ENCODE data around the gene CERKL.

CERKL gene

DNA sequence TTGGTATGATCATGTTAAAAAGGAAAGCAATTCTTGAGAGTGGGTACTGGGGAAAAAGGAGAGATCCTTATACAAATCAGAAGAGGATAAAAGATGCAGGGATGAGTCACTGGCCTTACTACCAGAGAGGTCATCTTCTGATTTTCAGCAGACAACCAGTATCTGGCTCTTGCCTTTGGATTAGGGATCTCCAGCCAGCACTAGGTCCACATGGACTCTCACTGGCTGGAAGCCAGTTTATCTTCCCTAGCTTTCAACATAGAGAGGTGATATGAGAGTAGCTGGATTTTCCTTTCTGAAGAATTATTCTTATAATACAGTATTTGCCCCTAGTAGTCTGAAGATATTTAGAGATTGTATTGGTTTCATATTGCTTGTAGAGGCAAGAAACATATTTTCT is 30.2 kb downstream of the CERKL start:
- no peak for FAIRE-seq

DNA sequence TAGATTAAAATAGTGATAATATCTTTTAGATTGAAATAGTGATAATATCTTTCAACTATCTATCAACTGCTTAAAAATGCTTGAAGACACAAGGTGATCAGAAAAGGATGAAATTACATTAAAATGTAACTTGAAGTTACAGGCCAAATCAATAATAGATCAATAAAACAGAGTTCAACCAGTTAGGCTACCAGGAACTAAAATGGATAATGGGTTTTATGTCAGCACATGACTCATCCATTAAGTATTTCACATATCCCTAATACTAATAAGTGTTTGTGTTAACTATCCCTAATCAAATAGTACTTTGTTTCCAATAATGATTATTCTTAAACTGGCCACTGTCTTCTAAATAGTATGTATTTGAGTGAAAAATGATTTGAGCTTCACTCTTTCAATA is 33.7 kb downstream of the CERKL start:
- FAIRE-seq = no peak

DNA sequence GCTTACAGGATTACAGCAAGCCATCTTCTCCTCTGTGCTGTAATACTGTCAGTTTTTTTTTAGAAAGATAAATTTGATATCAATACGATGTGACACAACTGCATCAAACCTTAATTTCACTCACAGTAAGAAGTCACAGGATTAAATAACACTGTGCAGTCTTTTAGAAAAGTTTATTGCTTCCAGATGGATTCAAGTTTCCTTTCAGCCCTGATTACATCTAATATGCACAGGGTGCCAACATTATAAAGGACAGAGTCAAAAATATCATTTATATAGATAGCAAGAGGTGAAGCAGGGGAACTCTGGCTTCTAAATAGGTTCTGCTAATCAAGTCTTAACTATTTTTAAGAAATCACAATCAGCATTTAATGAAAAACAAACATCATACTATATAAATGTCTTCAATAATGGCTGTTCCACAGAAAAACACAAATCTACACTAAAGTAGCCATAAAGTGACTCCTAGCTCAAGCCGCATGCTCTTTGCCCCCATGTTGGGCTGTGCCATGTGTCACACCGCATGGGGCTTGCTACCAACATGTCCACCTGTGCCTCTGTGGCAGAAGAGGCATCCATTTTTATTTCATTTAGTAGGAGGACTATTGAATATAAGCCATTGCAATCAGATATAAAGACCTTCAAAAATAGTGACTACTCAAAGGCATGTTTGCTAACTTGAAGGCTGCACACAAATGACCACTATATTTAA is 35.0 kb downstream of the CERKL start:
- no peak for FAIRE-seq

DNA sequence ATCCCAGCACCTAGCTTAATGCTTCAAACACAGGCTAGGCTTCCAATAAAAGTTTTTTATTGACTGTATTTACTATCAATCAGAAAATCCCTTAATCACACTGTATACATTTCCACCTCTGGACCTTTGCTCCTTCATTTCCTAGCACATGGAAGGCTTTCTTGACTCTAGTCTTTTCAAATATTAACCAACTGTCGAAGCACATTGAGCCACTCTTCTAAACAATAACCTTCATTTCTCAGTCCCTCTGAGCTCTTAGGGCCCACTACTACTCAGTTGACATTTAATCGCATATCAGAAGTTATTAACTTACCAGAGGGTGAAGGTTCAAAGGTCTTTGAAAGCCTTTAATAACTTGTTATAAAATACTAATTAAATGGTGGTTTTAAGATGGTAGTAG is 37.4 kb downstream of the CERKL start:
- FAIRE-seq = no peak

DNA sequence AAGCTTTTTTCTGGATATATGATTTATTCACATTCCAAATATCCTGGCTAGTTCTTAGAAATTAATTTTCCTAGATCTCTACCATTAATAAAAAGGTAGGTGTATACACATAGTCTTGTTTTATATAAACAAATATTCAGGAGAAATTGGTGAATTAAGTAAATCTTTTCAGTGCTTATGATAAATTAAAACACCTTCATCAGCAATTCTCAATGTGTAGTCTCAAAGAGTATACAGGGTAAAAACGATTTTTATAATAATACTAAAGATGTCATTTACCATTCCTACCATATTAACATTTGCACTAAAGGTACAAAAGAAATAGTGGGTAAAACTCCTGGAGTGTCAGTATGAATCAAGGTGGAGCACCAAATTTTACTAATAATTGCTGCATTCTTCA is 40.2 kb downstream of the CERKL start:
- FAIRE-seq = no peak

DNA sequence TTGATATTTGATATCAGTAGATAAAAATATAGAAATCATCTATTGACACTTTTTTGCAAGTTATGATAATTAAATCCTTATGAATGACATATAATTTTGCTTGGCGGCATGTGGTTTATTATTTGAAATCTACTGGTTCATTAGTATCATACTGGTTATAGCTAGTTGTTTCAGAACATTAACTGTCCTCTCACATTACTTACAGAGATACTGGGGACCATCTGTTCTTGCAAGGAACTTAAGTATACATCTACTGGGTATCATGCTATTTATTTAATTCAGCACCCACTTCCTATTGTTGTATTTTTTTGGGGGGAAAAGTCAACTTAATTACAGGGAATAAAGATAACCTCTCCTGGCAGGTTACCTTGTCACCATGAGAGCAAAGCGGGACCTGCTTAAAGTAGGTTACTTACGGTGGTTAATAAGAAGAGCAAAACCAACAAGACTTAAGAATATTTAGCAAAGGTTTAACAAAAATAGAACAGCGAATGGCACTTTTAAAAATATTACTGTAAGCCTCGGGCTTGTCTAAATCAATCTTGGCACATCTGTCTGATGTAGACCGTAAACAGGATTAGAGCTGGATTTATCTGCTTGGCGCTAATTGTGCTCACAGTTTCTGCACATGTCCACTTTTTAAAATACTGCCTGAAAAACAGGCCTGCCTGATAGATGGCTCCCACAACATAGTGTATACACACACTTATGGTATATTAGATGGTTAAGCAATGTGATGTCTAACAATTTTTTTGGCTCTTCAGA is 41.8 kb downstream of the CERKL start:
- no peak for FAIRE-seq

DNA sequence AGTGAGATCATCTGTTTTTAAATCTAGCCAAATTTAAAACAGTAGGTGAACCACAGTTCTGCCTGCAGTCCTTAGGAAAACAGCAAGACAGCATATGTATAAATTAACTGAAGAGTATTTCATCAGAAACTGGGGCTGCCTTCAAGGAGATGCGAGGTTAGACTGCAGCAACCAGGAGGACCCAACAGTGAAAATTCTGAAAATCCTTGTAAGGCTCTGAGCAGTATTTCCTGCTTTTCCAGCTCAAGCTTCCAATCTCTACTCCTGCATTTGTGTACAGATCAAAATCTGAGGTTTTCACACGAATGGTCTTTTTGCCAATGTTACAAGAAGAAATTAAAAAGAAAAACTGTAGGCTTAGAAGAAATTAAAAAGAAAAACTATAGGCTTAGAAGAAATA is 43.7 kb downstream of the CERKL start:
- FAIRE-seq = no peak

DNA sequence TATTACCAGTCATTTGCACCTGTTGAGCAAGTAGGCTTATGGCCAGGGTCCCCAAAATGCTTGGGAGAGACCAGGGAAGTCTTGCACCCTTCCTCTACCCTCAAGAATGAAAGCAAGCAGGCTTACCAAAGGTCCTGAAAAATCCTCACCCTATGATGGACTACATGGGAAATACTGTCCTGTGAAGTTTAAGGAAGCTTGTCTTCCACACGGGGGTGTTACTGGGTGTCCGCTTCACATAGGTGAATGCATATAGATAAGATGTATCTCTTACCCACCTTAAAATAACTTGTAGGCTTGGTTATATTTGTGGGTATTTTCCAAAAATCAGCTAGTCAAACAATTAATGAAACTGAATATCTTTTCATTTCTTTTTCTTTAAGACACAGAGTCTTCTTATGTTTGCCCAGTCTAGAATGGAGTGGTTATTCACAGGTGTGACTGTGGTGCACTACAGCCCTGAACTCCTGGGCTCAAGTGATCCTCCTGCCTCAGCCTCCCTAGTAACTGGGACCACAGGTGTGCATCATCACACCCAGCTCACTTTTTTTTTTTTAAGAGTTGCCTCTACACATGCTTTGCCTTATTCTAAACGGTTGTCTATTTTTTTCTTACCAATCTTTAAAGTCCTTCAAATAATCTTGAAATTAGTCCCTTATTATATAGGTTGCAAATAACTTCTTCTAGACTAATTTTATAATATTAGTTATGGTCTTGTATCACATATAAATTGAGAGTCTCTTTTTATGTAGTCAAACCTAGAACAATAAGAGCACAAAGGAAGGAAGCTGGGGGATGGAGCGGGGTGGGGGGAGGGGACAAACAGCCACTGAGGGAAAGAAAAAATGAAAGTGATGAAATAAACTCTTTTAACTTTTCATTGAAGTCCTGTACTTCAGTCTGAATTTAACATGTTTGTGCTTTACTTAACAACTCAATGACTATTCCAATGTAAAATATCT is 49.0 kb downstream of the CERKL start:
- FAIRE-seq = no peak

DNA sequence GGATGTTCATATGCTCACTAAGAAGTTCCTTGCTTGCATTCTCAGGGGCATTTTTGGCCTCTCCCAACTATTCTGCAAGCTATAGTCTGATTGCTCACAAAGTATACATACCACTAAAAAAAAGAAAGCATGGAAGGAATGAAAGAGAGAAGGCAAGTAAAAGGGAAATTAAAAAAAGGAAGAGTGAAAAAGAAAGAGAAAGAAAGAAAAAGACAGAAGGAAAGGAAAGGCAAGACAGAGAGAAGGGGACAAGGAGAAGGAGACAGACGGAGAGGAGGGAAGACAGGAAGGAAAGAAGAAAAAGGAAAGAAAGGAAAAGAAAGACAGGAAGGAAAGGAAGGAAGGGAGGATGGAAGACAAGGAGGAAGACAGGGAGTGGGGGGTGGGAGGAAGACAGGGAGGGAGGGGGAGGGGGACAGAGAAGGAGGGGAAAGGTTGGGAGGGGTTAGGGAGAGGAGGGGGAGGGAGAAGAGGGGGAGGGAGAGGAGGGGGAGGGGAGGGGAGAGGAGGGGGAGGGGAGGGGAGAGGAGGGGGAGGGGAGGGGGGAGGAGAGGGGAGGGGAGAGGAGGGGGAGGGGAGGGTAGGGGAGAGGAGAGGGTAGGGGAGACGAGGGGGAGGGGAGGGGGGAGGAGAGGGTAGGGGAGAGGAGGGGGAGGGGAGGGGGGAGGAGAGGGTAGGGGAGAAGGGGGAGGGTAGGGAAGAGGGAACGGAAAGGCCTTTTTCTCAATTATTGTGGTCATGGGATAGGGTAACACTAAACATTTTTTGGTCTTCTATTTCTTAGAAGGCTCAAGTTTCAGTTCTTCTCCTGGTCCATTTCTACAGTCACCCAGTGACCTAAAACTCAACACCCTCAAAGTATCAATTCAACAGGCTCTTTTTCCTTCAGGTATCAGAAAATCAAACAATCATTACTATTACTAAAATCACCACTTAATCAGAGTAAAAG is 50.7 kb downstream of the CERKL start:
- FAIRE-seq = no peak

DNA sequence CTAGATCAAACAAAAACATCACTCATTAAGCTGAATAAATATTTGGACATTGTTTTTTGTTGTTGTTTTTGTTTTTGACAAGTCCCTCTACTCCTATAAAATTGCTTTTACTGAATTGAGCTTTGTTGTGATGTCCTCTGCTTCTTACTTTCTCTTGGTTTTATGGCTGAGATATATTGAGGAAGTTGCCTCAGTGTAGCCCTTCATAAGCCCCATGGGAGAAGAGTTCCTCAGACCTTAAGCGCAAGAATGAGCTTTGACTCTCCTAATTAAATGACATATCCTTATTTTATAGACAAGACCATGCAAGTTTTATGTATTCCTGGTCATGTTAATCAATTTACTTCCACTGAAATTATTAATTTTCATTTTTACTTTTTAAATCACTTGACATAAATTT is 54.9 kb downstream of the CERKL start:
- FAIRE-seq = no peak

DNA sequence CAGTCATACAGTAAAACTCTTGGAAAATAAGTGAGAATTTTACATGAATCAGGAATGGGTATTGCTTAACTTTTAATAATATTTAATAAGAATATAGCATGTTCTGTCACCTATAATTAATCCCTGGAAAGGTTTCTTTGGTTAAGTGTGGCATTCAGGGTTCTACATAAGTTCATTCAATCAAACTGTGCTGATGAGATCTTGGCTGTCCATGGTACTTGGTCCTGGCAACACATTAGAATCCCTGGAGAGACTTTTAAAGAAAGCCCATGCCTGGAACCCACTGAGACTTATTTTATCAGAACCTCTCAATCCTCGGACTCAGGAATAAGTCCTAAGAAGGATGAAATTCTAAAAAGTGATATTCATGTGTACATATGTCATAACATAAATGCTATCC is 60.3 kb downstream of the CERKL start:
- no peak for FAIRE-seq

DNA sequence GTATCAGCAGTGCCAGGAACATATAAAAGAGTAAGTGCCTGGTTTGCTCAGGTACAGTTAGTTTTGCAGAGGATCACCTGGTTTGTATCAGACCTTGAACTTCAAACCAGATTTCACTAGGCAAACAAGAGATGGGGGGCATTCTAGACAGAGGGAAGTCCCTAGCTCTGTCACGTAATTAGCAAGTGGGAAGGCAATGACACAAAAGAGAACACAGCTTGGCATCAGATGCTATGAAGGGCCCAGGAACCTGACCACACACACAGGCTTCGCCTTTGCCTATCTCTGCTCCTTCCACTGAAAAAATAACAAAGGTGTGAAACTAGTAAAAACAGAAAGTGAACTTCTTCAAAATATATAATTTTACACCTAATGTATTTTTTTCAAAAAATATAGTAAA is 62.6 kb downstream of the CERKL start:
- no peak for FAIRE-seq

DNA sequence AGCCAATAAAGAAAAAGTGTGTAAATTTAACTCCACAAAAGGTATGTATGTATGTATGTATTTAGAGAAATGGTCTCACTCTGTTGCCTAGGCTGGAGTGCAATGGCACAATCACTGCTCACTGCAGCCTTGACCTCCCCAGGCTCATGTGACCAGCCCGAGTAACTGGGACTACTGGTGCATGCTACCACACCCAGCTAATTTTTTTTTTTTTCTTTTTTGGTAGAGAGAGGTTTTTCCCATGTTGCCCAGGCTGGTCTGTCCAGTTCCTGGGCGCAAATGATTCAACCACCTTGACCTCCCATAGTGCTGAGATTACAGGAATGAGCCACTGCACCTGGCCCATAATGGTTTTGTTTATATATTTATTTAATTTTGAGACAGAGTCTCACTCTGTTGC is 67.1 kb downstream of the CERKL start:
- FAIRE-seq = no peak

DNA sequence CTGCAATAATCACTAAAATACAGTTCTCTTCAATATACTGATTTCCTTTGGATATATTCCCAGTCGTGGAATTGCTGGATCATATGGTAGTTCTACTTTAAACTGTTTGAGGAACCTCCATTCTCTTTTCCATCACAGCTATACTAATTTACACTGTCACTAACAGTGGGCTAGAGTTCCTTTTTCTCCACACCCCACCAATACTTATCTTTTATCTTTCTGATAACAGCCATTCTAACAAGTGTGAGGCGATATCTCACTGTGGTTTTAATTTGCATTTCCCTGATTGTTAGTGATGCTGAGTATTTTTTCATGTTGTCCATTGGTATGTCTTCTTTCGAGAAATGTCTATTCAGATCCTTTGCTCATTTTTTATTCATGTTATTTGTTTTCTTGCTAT is 68.4 kb downstream of the CERKL start:
- no peak for FAIRE-seq

DNA sequence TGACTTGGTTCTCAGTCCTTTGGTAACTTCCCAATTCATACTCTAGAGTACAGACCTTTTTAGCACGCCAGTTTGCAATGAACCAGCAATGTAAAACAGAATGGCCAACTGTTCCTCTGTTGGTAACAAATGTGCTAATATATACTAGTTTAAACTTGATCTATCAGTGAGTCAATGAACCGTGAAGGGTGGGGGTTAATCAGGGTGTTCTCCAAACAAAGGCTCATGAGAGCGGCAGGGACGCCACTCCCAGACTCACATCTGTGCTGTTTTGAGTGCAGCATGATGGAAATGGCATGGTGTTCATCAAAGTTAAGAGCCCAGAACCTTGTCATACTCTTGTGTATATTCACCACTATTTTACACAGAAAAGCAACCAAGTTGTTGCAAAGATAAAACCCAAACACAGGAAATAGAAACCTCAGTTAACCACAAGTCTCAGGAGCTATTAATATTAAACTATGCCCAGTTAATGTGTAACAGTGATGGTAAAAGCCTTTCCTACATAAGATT is 70.3 kb downstream of the CERKL start:
- no peak for FAIRE-seq

DNA sequence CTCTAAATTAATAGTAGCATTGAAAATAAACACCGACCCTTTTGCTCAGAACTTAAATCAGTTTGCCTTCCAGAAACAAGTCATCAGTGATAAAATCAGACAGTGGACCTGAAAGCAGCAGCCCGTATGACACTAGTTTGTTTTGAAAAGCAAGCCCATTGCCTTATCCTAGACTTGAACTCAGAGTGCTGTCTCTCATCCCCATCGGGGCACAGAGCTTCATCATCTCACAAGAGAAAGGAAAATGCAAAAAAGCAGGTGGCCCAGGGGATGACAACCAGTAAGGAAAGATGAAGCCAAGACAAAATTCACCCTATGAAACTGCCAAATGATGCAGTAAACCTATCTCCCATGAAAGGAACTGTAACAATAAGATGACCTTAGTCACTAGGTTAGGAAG is 71.2 kb downstream of the CERKL start:
- no peak for FAIRE-seq

DNA sequence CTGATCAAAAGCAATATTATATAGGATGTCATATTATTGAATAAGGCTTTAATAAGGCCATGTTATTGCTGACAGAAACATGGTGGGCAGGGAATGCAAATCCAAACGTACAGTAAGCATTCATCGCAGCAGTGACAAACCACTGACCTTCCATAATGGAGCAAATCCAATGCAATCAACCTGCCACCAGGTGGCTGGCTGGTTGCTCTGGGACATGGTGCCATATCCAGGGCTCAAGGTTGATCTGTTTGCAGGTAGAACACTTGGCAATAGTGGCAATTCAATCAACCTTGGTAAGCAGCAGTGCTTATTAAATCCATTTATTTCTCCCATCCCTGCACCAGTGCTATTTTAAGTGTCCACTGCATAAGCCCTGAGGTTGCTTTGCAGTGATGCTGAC is 75.4 kb downstream of the CERKL start:
- FAIRE-seq = no peak

DNA sequence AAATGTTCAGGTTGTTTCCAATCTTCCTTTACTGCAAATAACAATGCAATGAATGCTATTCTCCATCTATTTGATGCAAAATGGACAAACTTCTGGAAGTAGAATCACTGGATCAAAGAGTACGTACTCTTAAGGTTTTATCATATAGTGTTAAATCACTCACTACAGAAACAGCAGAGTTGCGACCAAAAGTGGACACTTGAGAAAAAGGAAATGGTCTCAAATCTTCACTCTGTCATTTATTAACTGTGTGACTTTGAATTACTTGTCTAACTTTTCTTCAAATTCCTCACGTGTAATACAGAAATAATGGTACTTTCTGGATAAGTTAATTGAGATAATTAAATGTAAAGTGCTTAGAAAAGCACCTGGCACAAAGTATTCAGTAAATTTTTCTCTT is 78.1 kb downstream of the CERKL start:
- FAIRE-seq = no peak

DNA sequence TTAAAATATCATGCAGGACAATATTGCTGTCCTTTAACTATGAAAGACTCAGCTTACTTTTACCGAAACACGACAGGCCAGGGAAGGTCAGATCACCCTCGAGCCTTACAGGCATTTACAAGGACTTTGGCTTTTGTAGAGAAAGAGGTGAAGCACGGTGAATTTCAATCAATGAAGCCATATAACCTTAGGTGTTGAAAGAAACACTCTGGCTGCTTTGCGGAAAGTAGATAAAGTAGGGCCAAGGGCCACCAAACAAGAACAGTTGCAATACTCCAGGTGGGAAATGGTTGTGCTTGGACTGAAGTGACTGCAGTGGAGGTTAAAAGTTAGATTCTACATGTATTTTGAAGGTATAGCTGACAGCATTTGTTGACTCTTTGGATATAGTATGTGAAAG is 80.5 kb downstream of the CERKL start:
- no peak for FAIRE-seq

DNA sequence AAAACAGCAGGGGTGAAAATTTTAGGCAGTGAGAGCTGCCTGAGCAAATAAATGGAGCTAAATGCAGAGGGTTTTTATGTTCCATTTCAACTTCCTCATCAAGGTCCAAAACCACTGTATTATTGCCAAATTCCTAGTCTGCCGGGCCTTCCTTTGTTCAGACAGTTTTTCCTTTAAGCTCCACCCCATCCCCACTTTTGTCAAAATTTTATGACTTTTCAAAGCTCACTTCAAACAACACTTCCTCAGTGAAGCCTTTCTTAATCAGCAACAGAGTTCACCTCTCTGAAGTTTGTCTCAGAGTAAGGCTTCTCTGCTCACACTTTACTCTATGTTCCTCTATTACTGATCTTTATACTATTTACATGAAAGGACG is 81.3 kb downstream of the CERKL start:
- no peak for FAIRE-seq

DNA sequence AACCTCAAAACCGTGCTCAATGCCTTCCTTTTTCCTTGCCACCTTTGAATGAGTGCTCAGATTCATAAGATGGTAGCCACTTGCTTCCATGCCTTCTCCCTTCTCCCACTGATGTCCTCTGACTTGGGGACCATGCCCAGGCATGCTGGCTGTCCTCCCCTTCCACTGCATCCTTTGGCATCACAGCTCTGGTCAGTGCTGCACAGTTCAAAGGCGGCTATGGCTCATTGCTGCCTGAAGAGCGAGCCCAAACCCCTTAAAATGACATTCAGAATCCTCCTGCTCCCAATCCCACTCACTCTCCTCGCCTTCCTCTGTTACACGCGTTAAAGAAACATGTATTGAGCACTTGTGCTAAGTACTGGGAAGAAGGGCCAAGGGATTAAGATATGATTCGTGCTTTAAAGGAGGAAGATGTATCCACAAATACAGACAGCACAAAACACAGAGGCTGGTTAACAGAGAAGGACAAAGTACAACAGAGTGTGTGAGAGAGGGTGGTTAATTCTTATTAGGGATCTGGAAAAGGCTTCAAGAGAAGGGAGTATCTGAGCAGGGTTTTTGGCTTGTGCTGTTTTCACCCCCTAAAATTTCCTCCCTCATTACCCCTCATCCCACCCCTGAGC is 81.8 kb downstream of the CERKL start:
- no peak for FAIRE-seq

DNA sequence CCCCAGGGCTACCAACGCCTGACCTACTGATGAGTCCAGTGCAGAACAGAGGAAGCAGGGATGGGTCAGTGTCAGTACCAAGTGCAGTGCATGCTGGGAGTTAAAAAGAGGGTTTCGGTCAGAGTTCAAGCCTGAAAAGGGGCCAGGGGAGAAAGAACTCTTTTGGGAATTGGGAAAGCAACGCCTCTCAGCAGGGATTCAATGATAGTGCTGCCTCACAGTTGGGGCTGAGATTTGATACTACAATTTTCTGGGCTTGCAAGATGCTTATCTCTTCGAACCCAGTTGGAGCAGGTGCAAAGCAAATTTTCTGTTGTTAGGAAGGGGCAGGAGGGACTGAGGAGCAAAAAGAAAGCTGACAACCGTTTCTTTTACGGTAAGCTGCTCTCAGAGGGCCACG is 82.6 kb downstream of the CERKL start:
- no peak for FAIRE-seq
